H1 (cell line): ENCODE results near the gene SPG7. TPM values are rescaled to one million over a fixed set of nuclear protein-coding genes. Genes with fewer than 3 reads are reported as not detected.

Source experiments
- CTBP2 ChIP-seq: IDR thresholded peaks from 2 replicates; pipeline ENCODE4 v1.7.0; 2011; ENCODE audit warnings: borderline replicate concordance, mild to moderate bottlenecking, moderate library complexity, mixed read lengths, low read length; ENCODE audit not compliant: insufficient read depth, insufficient read length
- EP300 ChIP-seq, 2 experiments: IDR thresholded peaks; 1 replicate in 1 of 2; 2 replicates in 1 of 2; pipeline ENCODE4 v1.6.1; 2011 to 2012; ENCODE audit warnings: low read depth in 2 of 2, low read length in 2 of 2, mild to moderate bottlenecking in 2 of 2, borderline replicate concordance in 1 of 2, inconsistent platforms in 1 of 2, moderate library complexity in 1 of 2
- HDAC6 ChIP-seq: IDR thresholded peaks from one replicate; pipeline ENCODE4 v1.7.1; 2012; ENCODE audit warnings: low read depth, mild to moderate bottlenecking, inconsistent platforms, low read length, moderate library complexity
- KDM4A ChIP-seq: IDR thresholded peaks from one replicate; pipeline ENCODE4 v1.7.1; 2012; ENCODE audit warnings: low read depth, mild to moderate bottlenecking, moderate library complexity, low read length, inconsistent platforms; ENCODE audit not compliant: severe bottlenecking
- SP4 ChIP-seq: IDR thresholded peaks from 2 replicates; pipeline ENCODE4 v1.6.1; 2012; ENCODE audit warnings: low read length, inconsistent platforms
- polyA plus RNA-seq, 7 experiments: library from polyadenylated mRNA; depleted of rRNA in 3 of 7; stranded (reverse) in 5 of 7; unstranded in 2 of 7; fragments of >200 nt in 5 of 7; fragments of 200-250 nt in 2 of 7; gene quantifications; 1 replicate in 5 of 7; 2 replicates in 1 of 7; 4 replicates in 1 of 7; pipeline versions ENCODE4 v1.2.1 to v1.2.3, GENCODE V29; 2011 to 2013; ENCODE audit warnings: missing spikeins in 2 of 7, mixed read lengths in 2 of 7
- total RNA-seq: library from RNA; stranded (reverse); fragmentation: NEBNext Ultra II Directional; extraction: Animal tissue kit (Norgen Biotek cat#: 25700); gene quantifications from 2 replicates; pipeline ENCODE4 v1.2.1, GENCODE V29; 2021
- TF ChIP-seq, protein P1 (sequence below): IDR thresholded peaks from 2 replicates; pipeline ENCODE4 v1.6.1; 2012; ENCODE audit warnings: low read length, inconsistent platforms

SPG7 gene
- total and polyA plus RNA-seq, 2 of the 8 experiments (the other 6 are each of a cell fraction or from before 2014, with no cell fraction given): 72.1 to 113 TPM

DNA sequence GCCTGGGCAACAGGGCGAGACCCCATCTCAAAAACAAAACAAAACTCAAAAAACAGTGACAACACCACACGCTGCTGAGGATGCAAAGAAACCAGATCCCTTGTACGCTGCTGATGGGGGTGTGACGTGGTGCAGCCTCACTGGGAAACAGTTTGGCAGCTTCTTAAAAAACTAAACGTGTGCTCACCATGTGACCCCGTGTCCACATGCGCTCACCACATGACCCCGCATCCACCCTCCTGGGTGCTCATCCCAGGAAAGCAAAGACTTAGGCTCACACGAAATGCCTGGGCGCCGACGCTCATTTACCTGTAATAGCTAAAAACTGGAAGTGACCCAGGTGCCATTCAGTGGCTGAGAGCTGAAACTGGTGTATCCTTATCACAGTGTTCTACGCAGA, 32.4 kb downstream of the SPG7 start (continued):
- TF ChIP-seq, protein P1, sequence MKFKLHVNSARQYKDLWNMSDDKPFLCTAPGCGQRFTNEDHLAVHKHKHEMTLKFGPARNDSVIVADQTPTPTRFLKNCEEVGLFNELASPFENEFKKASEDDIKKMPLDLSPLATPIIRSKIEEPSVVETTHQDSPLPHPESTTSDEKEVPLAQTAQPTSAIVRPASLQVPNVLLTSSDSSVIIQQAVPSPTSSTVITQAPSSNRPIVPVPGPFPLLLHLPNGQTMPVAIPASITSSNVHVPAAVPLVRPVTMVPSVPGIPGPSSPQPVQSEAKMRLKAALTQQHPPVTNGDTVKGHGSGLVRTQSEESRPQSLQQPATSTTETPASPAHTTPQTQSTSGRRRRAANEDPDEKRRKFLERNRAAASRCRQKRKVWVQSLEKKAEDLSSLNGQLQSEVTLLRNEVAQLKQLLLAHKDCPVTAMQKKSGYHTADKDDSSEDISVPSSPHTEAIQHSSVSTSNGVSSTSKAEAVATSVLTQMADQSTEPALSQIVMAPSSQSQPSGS: no peak
- TF ChIP-seq SP4 (no peak), EP300 (IDR thresholded peaks at IDR 0.05; ENCODE audit: borderline replicate concordance in 1 of 2, low read depth in 2 of 2, low read length in 2 of 2) (no peak), KDM4A (no peak), CTBP2 (no peak), HDAC6 (no peak)
